Right renal pelvis (tissue), 4 donors: Measurements from ENCODE around the gene SSX2IP. TPM values are rescaled to one million over a fixed set of nuclear protein-coding genes. Genes with fewer than 3 reads are reported as not detected.

ENCODE experiments used
- DNase-seq, 4 donors: peaks; one replicate each; pipeline ENCODE4 v3.0.0-alpha.2; 2013; ENCODE audit warnings: low read depth in 4 of 4, low spot score in 3 of 4, missing footprints in 1 of 4
- polyA plus RNA-seq, 4 donors: library from polyadenylated mRNA; unstranded; fragments of 120-200 nt; gene quantifications; one replicate each; pipeline ENCODE4 v1.2.1, GENCODE V29; 2013; ENCODE audit not compliant: insufficient read length in 4 of 4

The SSX2IP gene
- polyA plus RNA-seq, 4 donors: 34.1 to 41.8 (median 38.6) TPM

- DNase-seq: no peak
Measured at GRCh38 chr1:84711869-84712268, 21.6 kb upstream of the SSX2IP start.

GRCh38 chr1:84711121-84711520, 20.9 kb upstream of the SSX2IP start:
- no peak for DNase-seq

GRCh38 chr1:84709131-84709530, 18.9 kb upstream of the SSX2IP start:
- no peak for DNase-seq

GRCh38 chr1:84708031-84708430, 17.8 kb upstream of the SSX2IP start:
- no peak for DNase-seq

- no peak for DNase-seq
Measured at GRCh38 chr1:84705513-84705912, 15.3 kb upstream of the SSX2IP start.

- no peak for DNase-seq
Measured at GRCh38 chr1:84704872-84705417, 14.7 kb upstream of the SSX2IP start.

GRCh38 chr1:84703431-84703830, 13.2 kb upstream of the SSX2IP start:
- DNase-seq: no peak

- DNase-seq: no peak
Measured at GRCh38 chr1:84702143-84702542, 11.9 kb upstream of the SSX2IP start.

GRCh38 chr1:84701376-84701775, 11.1 kb upstream of the SSX2IP start:
- no peak for DNase-seq

- no peak for DNase-seq
Measured at GRCh38 chr1:84700070-84700469, 9.8 kb upstream of the SSX2IP start.

- DNase-seq: no peak
Measured at GRCh38 chr1:84698151-84699110, 8.2 kb upstream of the SSX2IP start.

- DNase-seq: no peak
Measured at GRCh38 chr1:84693785-84694184, 3.5 kb upstream of the SSX2IP start.

- DNase-seq: no peak
Measured at GRCh38 chr1:84693005-84693404, 2.7 kb upstream of the SSX2IP start.

GRCh38 chr1:84692391-84692790, 2.1 kb upstream of the SSX2IP start:
- no peak for DNase-seq

- no peak for DNase-seq
Measured at GRCh38 chr1:84691122-84691783, 992 bp upstream of the SSX2IP start.

- DNase-seq: peak in 2 of 4 donors; percentile 35 to 54
Measured at GRCh38 chr1:84689514-84690396, 506 bp downstream of the SSX2IP start.

GRCh38 chr1:84688463-84689061, 1.7 kb downstream of the SSX2IP start:
- DNase-seq: no peak

- no peak for DNase-seq
Measured at GRCh38 chr1:84687714-84688462, 2.4 kb downstream of the SSX2IP start.

GRCh38 chr1:84686223-84686622, 4.0 kb downstream of the SSX2IP start:
- no peak for DNase-seq
